Skeletal muscle tissue (tissue), 4 donors: ENCODE data around the gene ARHGAP10. TPM values are rescaled to one million over a fixed set of nuclear protein-coding genes. Genes with fewer than 3 reads are reported as not detected.
A peak's percentile ranks its signal among the peaks of the same experiment; 100 is the strongest.

Experiments used
- H3K27ac ChIP-seq: one replicate; pipeline ENCODE4 v1.7.0; 2013; ENCODE audit warnings: mild to moderate bottlenecking, low read depth, low read length, inconsistent platforms
- H3K27me3 ChIP-seq, 3 donors: one replicate each; pipeline ENCODE4 v1.7.0; 2013; ENCODE audit warnings: low read length in 3 of 3; ENCODE audit not compliant: control insufficient read depth in 3 of 3, insufficient read depth in 3 of 3
- H3K36me3 ChIP-seq, 3 donors: one replicate each; pipeline ENCODE4 v1.7.0; 2013; ENCODE audit warnings: low read length in 3 of 3; ENCODE audit not compliant: control insufficient read depth in 3 of 3, insufficient read depth in 3 of 3
- H3K4me1 ChIP-seq, 3 donors: one replicate each; pipeline ENCODE4 v1.7.0; 2013; ENCODE audit warnings: low read length in 3 of 3, mild to moderate bottlenecking in 3 of 3; ENCODE audit not compliant: control insufficient read depth in 3 of 3, insufficient read depth in 3 of 3
- H3K4me3 ChIP-seq, 3 donors: one replicate each; pipeline ENCODE4 v1.7.0; 2013; ENCODE audit warnings: low read length in 3 of 3
- H3K9ac ChIP-seq, 3 donors: one replicate each; pipeline ENCODE4 v1.7.0; 2013; ENCODE audit warnings: low read length in 3 of 3, mild to moderate bottlenecking in 3 of 3, moderate library complexity in 2 of 3, low read depth in 1 of 3
- H3K9me3 ChIP-seq, 3 donors: one replicate each; pipeline ENCODE4 v1.7.0; 2013; ENCODE audit warnings: low read length in 3 of 3; ENCODE audit not compliant: control insufficient read depth in 3 of 3
- total RNA-seq: library from RNA; depleted of rRNA; stranded (reverse); fragments of >200 nt; gene quantifications from one replicate; pipeline ENCODE4 v1.2.3, GENCODE V29; 2014
- donor health status: Osteomylitis.

The ARHGAP10 gene
- total RNA-seq, 1 donor from 2014 or later = 88.7 TPM

GRCh38 chr4:147924604-147925412 lies 192.9 kb downstream of the ARHGAP10 start:
- no peak overlapping the region for H3K4me3 ChIP-seq
- no peak overlapping the region for H3K27ac ChIP-seq
- H3K27me3 ChIP-seq = no peaks in the 10 kb centered on the region
- no peaks in the 10 kb centered on the region for H3K9me3 ChIP-seq
- peaks cover 4 to 12% (median 10%) of the 10 kb centered on the region in 3 donors for H3K4me1 ChIP-seq
- H3K36me3 ChIP-seq = peaks cover 4 to 7% (median 6%) of the 10 kb centered on the region in 3 donors
- no peak overlapping the region for H3K9ac ChIP-seq

DNA sequence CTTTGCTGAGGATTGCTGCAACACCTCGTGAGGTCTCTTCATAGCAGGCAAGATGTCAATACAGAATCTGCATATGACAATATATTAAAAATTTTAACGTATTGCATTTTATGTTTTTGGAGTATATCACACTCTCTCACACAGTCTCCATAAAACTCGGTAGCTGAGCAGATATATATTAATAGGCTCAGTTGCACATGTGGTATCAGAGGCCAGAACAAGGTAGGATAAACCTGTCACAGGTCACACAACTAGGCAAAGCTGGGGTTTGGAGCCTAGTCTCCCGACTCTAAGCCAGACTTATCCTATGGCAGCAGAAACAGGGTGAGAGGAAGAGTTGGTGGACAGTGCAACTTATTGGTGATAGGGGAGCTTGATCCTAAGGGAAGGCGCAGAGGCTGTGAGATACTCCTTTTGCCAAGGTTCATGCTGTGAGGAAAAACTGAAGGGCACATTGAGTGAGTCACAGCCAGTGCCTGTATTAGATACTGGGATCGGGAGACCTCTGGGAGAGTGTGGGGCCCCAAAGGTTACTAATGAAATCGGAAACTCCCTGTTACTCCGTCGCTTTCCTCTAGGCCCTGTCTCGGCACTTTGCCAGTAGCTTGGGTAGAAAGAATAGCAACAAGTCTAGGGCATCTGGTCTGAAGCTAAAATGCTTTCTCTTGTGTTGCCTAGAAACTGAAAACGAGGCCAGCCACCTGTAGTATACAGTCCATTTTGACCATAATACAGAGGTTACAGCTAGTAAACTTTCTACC lies 195.7 kb downstream of the ARHGAP10 start:
- no peaks in the 10 kb centered on the region for H3K36me3 ChIP-seq
- no peak overlapping the region for H3K9ac ChIP-seq
- peak overlapping the region; percentile 43 for H3K27ac ChIP-seq
- no peaks in the 10 kb centered on the region for H3K9me3 ChIP-seq
- peaks cover 4 to 12% (median 10%) of the 10 kb centered on the region in 3 donors for H3K4me1 ChIP-seq
- H3K4me3 ChIP-seq = no peak overlapping the region
- no peaks in the 10 kb centered on the region for H3K27me3 ChIP-seq

DNA sequence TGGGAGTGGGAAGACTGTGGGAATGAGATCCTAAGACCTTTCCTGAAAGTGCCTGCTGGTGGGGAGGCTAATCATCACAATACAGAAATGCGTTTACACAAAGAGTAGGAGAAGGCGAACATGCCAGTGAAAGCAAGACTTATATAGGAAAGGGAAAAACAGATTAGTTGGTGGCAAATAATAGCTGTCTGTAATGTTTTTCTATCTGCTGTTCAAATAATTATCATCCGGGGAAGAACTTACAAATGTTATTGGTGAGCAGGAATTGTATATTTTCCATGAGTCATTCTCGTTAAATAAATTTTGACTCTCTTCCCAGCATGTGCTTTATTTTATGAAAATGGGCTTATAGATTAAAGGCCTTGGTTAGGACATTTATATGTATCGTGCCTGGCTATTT lies 196.5 kb downstream of the ARHGAP10 start:
- Histone ChIP-seq H3K36me3 (no peaks in the 10 kb centered on the region), H3K4me1 (peaks cover 4 to 12% (median 10%) of the 10 kb centered on the region in 3 donors), H3K27ac (peak overlapping the region; percentile 43), H3K9ac (no peak overlapping the region), H3K9me3 (no peaks in the 10 kb centered on the region), H3K27me3 (no peaks in the 10 kb centered on the region), H3K4me3 (no peak overlapping the region)

DNA sequence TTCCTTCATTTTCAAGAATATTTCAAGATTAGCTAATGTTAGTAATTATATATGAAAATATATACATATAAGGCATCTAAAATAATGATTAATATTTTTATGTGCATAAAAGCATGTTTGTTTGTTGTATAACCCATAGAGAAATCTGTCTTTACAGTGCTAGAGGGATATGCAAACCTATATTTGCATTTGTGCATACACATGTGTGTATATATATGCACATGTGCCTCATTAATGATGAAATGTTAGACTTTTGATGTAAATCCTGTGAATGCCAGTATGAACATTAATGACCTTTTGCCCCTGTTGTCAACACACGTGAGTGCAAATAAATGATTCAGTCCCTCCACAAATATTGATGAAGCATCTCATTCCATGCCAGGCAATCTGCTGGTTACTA lies 197.9 kb downstream of the ARHGAP10 start:
- Histone ChIP-seq H3K4me1 (peaks cover 4 to 12% (median 10%) of the 10 kb centered on the region in 3 donors), H3K27ac (no peak overlapping the region), H3K36me3 (peaks cover 0 to 4% (median 0%) of the 10 kb centered on the region in 3 donors)

GRCh38 chr4:147933316-147933715 lies 201.4 kb downstream of the ARHGAP10 start:
- Histone ChIP-seq H3K9ac (no peak overlapping the region), H3K4me1 (peaks cover 0 to under 1% (median under 1%) of the 10 kb centered on the region in 3 donors), H3K9me3 (no peaks in the 10 kb centered on the region), H3K4me3 (no peak overlapping the region), H3K27ac (no peak overlapping the region), H3K36me3 (peaks cover 0 to 4% (median 0%) of the 10 kb centered on the region in 3 donors), H3K27me3 (no peaks in the 10 kb centered on the region)

More for the DNA sequence above, 197.9 kb downstream of the ARHGAP10 start:
- Histone ChIP-seq H3K9me3 (no peaks in the 10 kb centered on the region), H3K27me3 (no peaks in the 10 kb centered on the region), H3K4me3 (no peak overlapping the region), H3K9ac (no peak overlapping the region)

DNA sequence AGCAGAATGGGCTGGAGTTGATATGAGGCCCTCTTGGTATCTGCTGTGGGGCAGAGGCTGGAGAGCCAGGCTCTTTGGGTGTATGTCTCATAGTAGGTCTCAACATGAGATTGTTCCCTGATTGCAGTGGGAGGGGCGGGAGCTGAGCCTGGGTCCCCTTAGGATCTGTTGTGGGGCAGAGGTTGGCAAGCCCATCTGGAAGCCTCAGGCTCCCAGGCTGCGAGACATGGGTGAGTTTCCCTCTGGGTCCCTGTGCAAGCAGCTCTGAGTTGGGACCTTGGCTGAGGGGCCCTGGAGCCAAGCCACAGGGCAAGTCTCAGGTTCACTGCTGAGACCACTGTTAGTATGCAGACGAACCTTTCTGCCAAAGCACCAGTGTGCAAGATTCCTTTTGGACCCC lies 201.9 kb downstream of the ARHGAP10 start:
- Histone ChIP-seq H3K9me3 (no peaks in the 10 kb centered on the region), H3K4me1 (no peaks in the 10 kb centered on the region), H3K27me3 (no peaks in the 10 kb centered on the region), H3K4me3 (no peak overlapping the region), H3K36me3 (peaks cover 0 to 4% (median 0%) of the 10 kb centered on the region in 3 donors), H3K27ac (no peak overlapping the region), H3K9ac (no peak overlapping the region)

DNA sequence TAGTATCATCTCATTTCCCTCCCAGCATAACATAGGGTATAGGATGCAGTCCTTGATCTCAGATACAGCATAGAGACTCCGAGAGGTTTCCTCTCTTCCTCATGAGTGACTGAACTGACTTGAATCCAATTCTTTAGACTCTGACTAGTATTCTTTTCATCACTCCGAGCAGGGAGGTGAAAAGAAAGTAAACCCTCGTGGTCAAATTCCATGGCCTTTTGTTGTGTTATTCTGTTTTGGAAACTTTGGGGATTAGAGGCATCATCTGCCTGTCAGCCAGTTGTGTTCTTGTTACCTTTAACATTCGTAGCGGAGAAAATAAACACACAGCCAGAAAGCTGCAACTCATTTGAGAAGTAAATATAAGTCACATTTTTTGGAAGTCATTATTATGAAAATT lies 206.6 kb downstream of the ARHGAP10 start:
- Histone ChIP-seq H3K27me3 (no peaks in the 10 kb centered on the region), H3K36me3 (peaks cover 0 to 12% (median 0%) of the 10 kb centered on the region in 3 donors), H3K9ac (no peak overlapping the region), H3K4me3 (no peak overlapping the region), H3K4me1 (no peaks in the 10 kb centered on the region), H3K9me3 (no peaks in the 10 kb centered on the region), H3K27ac (no peak overlapping the region)

GRCh38 chr4:147940171-147940570 lies 208.3 kb downstream of the ARHGAP10 start:
- no peak overlapping the region for H3K27ac ChIP-seq
- no peaks in the 10 kb centered on the region for H3K9me3 ChIP-seq

GRCh38 chr4:147941373-147941772 lies 209.5 kb downstream of the ARHGAP10 start:
- H3K4me3 ChIP-seq = no peak overlapping the region
- no peaks in the 10 kb centered on the region for H3K9me3 ChIP-seq
- H3K36me3 ChIP-seq = peaks cover 0 to 13% (median 8%) of the 10 kb centered on the region in 3 donors
- no peak overlapping the region for H3K9ac ChIP-seq
- H3K27me3 ChIP-seq = no peaks in the 10 kb centered on the region
- no peaks in the 10 kb centered on the region for H3K4me1 ChIP-seq
- no peak overlapping the region for H3K27ac ChIP-seq

More at GRCh38 chr4:147940171-147940570, 208.3 kb downstream of the ARHGAP10 start:
- Histone ChIP-seq H3K27me3 (no peaks in the 10 kb centered on the region), H3K4me3 (no peak overlapping the region), H3K9ac (no peak overlapping the region), H3K36me3 (peaks cover 0 to 9% (median 5%) of the 10 kb centered on the region in 3 donors), H3K4me1 (no peaks in the 10 kb centered on the region)

- Histone ChIP-seq H3K27ac (no peak overlapping the region), H3K36me3 (peaks cover 0 to 22% (median 13%) of the 10 kb centered on the region in 3 donors), H3K4me1 (no peaks in the 10 kb centered on the region), H3K9me3 (no peaks in the 10 kb centered on the region), H3K9ac (no peak overlapping the region), H3K4me3 (no peak overlapping the region), H3K27me3 (no peaks in the 10 kb centered on the region)
These were observed 210.8 kb downstream of the ARHGAP10 start for GRCh38 chr4:147942729-147943128.
